Upper lobe of right lung (tissue), 1 donor: ENCODE results near the gene CLDN5. TPM values are rescaled to one million over a fixed set of nuclear protein-coding genes. Genes with fewer than 3 reads are reported as not detected.
"Not testable (repeated sequence)": the region's sequence is repeated elsewhere in the genome, so short reads cannot be mapped to it uniquely, and the experiment has no call there.

Experiments
- ATAC-seq: fragments of 200-7000 bp; cut with Tn5 transposase; one replicate; pipeline ENCODE4 v1.9.1; 2020; ENCODE audit warnings: mild to moderate bottlenecking, moderate library complexity
- DNase-seq: peaks from one replicate; pipeline ENCODE4 v3.0.0-alpha.2; 2020
- H3K27ac ChIP-seq: fragments of 200-600 bp; one replicate; pipeline ENCODE4 v1.8.0; 2022
- H3K27me3 ChIP-seq: fragments of 200-600 bp; one replicate; pipeline ENCODE4 v1.8.0; 2022; ENCODE audit warnings: mild to moderate bottlenecking
- H3K36me3 ChIP-seq: fragments of 200-600 bp; one replicate; pipeline ENCODE4 v1.8.0; 2022
- H3K4me1 ChIP-seq: fragments of 200-600 bp; one replicate; pipeline ENCODE4 v1.8.0; 2022
- H3K4me3 ChIP-seq: fragments of 200-600 bp; one replicate; pipeline ENCODE4 v1.8.0; 2022; ENCODE audit warnings: mild to moderate bottlenecking
- H3K9me3 ChIP-seq: fragments of 200-600 bp; one replicate; pipeline ENCODE4 v1.8.0; 2022
- CTCF ChIP-seq: fragments of 200-600 bp; IDR thresholded peaks from one replicate; pipeline ENCODE4 v1.8.0; 2022; ENCODE audit warnings: antibody characterized with exemption
- intact Hi-C: fragments of 100-400 bp; cut with DNase I; formaldehyde crosslinking; loops from one replicate; pipeline ENCODE4 v1.11.0; 2022
- total RNA-seq: library from RNA; stranded (reverse); fragmentation: NEBNext Ultra II Directional; extraction: Animal tissue kit (Norgen Biotek cat#: 25700); gene quantifications from one replicate; pipeline ENCODE4 v1.2.1, GENCODE V29; 2021
- donor health status: DM: no; HTN: yes; CAD: no; lungs with severe emphysema.

CLDN5 gene
- total RNA-seq, 1 donor from 2014 or later: 274 TPM

- Histone ChIP-seq H3K27ac (no peak overlapping the region), H3K36me3 (no peaks in the 10 kb centered on the region), H3K9me3 (peaks cover 5% of the 10 kb centered on the region), H3K4me1 (no peaks in the 10 kb centered on the region), H3K4me3 (no peak overlapping the region), H3K27me3 (no peaks in the 10 kb centered on the region)
- DNase-seq (no peak), ATAC-seq (no peak)
- intact Hi-C loops: no loop called here
- no peak for TF ChIP-seq CTCF
Measured at GRCh38 chr22:19553201-19553600, 29.0 kb upstream of the CLDN5 start.

GRCh38 chr22:19550382-19550781 lies 26.2 kb upstream of the CLDN5 start:
- no peaks in the 10 kb centered on the region for H3K4me1 ChIP-seq
- H3K36me3 ChIP-seq: no peaks in the 10 kb centered on the region
- no peak for ATAC-seq
- intact Hi-C loops: no loop called here
- no peak for TF ChIP-seq CTCF
- no peaks in the 10 kb centered on the region for H3K27me3 ChIP-seq
- DNase-seq: no peak
- no peak overlapping the region for H3K27ac ChIP-seq
- no peak overlapping the region for H3K4me3 ChIP-seq
- H3K9me3 ChIP-seq: peaks cover 5% of the 10 kb centered on the region

GRCh38 chr22:19549428-19549827 lies 25.2 kb upstream of the CLDN5 start:
- Histone ChIP-seq H3K9me3 (peaks cover 5% of the 10 kb centered on the region), H3K27ac (no peak overlapping the region), H3K4me3 (no peak overlapping the region), H3K36me3 (no peaks in the 10 kb centered on the region), H3K4me1 (no peaks in the 10 kb centered on the region), H3K27me3 (no peaks in the 10 kb centered on the region)
- intact Hi-C loops: no loop called here
- no peak for TF ChIP-seq CTCF
- ATAC-seq (no peak), DNase-seq (no peak)

GRCh38 chr22:19548964-19549363 lies 24.8 kb upstream of the CLDN5 start:
- Histone ChIP-seq H3K9me3 (peaks cover 5% of the 10 kb centered on the region), H3K27ac (no peak overlapping the region), H3K36me3 (no peaks in the 10 kb centered on the region), H3K27me3 (no peaks in the 10 kb centered on the region), H3K4me1 (no peaks in the 10 kb centered on the region), H3K4me3 (no peak overlapping the region)
- intact Hi-C loops: no loop called here
- DNase-seq (no peak), ATAC-seq (no peak)
- no peak for TF ChIP-seq CTCF

- H3K27ac ChIP-seq, H3K4me3 ChIP-seq, H3K9me3 ChIP-seq, H3K27me3 ChIP-seq, DNase-seq, ATAC-seq, intact Hi-C loops, H3K4me1 ChIP-seq, H3K36me3 ChIP-seq: not testable (repeated sequence)
Measured at GRCh38 chr22:19548427-19548826, 24.2 kb upstream of the CLDN5 start.

GRCh38 chr22:19547620-19548019 lies 23.4 kb upstream of the CLDN5 start:
- H3K9me3 ChIP-seq: no peaks in the 10 kb centered on the region
- no peaks in the 10 kb centered on the region for H3K36me3 ChIP-seq
- H3K4me3 ChIP-seq: no peak overlapping the region
- no peak overlapping the region for H3K27ac ChIP-seq
- intact Hi-C loops: no loop called here
- TF ChIP-seq CTCF: no peak
- no peaks in the 10 kb centered on the region for H3K4me1 ChIP-seq
- ATAC-seq: no peak
- H3K27me3 ChIP-seq: no peaks in the 10 kb centered on the region
- no peak for DNase-seq
